Nephron progenitor cell (in vitro differentiated cells): ENCODE results near the gene PPP1R9A.

Experiments
- DNase-seq: peaks from one replicate; pipeline ENCODE4 v3.0.0; 2021
- H3K27ac Mint-ChIP-seq: 2 replicates; pipeline ENCODE4 v1.8.0; 2021; ENCODE audit warnings: mild to moderate bottlenecking, moderate library complexity, mixed read lengths
- H3K27me3 Mint-ChIP-seq: 2 replicates; pipeline ENCODE4 v1.8.0; 2021; ENCODE audit warnings: mild to moderate bottlenecking, low read depth, mixed read lengths; ENCODE audit not compliant: poor library complexity
- H3K36me3 Mint-ChIP-seq: 2 replicates; pipeline ENCODE4 v1.8.0; 2021; ENCODE audit warnings: low read depth, mixed read lengths
- H3K4me1 Mint-ChIP-seq: 2 replicates; pipeline ENCODE4 v1.8.0; 2021; ENCODE audit warnings: mixed read lengths
- H3K4me3 Mint-ChIP-seq: 2 replicates; pipeline ENCODE4 v1.8.0; 2021; ENCODE audit warnings: mild to moderate bottlenecking, moderate library complexity, mixed read lengths
- H3K9me3 Mint-ChIP-seq: 2 replicates; pipeline ENCODE4 v1.8.0; 2021; ENCODE audit warnings: mild to moderate bottlenecking, moderate library complexity, mixed read lengths
- TF ChIP-seq, protein P1 (sequence below): fragments of 200-600 bp; sonication (generic); IDR thresholded peaks from 2 replicates; pipeline ENCODE4 v1.5.0; 2021; ENCODE audit warnings: antibody characterized with exemption

PPP1R9A gene

DNA sequence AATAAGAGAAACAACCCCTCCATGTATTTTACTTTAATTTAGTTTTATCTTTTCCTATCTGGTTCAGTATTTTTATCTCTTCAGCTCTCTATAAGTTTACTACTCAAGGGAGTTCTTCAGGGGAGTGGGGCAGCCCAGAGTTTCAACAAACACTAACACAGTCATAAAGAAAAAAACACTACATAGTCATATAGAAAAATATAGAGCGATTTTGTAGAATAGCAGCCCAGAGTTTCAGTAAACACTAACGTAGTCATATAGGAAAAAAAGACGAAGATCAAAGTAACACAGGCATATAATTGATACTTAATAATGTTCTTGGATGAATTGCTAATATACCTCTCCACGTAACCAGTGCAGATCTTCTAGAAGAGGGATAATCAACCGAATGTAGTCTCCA is 362.2 kb downstream of the PPP1R9A start:
- H3K9me3 Mint-ChIP-seq = no peaks in the 10 kb centered on the region
- no peak overlapping the region for H3K4me3 Mint-ChIP-seq
- no peak for DNase-seq
- no peak overlapping the region for H3K27ac Mint-ChIP-seq
- H3K27me3 Mint-ChIP-seq = peaks cover 6% of the 10 kb centered on the region
- H3K4me1 Mint-ChIP-seq = no peaks in the 10 kb centered on the region
- H3K36me3 Mint-ChIP-seq = peaks cover 51% of the 10 kb centered on the region
- TF ChIP-seq, protein P1, sequence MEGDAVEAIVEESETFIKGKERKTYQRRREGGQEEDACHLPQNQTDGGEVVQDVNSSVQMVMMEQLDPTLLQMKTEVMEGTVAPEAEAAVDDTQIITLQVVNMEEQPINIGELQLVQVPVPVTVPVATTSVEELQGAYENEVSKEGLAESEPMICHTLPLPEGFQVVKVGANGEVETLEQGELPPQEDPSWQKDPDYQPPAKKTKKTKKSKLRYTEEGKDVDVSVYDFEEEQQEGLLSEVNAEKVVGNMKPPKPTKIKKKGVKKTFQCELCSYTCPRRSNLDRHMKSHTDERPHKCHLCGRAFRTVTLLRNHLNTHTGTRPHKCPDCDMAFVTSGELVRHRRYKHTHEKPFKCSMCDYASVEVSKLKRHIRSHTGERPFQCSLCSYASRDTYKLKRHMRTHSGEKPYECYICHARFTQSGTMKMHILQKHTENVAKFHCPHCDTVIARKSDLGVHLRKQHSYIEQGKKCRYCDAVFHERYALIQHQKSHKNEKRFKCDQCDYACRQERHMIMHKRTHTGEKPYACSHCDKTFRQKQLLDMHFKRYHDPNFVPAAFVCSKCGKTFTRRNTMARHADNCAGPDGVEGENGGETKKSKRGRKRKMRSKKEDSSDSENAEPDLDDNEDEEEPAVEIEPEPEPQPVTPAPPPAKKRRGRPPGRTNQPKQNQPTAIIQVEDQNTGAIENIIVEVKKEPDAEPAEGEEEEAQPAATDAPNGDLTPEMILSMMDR = no peak

DNA sequence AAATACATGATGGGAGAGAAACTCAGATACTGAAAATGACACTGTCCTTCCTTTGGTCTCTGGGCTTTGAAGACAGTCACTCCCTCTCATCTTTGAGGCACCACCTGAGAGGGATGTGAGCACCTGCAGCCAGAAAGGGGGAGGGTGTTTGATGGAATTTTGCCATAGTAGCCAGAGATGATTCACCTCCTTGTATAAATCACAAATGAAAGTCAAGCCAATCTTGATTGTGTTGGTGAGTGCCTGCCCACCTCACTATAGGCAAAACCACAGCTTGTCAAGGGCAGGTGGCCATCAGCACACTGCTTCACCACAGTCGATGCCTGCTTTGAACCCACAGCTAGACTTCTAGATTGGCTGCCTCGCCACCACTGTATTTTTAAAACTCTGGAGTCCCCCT is 368.7 kb downstream of the PPP1R9A start:
- Mint-ChIP-seq H3K9me3 (no peaks in the 10 kb centered on the region), H3K4me1 (peaks cover 6% of the 10 kb centered on the region), H3K4me3 (no peak overlapping the region), H3K27ac (no peak overlapping the region), H3K36me3 (peaks cover 61% of the 10 kb centered on the region), H3K27me3 (peaks cover 6% of the 10 kb centered on the region)
- no peak for DNase-seq
- TF ChIP-seq, protein P1 = no peak

DNA sequence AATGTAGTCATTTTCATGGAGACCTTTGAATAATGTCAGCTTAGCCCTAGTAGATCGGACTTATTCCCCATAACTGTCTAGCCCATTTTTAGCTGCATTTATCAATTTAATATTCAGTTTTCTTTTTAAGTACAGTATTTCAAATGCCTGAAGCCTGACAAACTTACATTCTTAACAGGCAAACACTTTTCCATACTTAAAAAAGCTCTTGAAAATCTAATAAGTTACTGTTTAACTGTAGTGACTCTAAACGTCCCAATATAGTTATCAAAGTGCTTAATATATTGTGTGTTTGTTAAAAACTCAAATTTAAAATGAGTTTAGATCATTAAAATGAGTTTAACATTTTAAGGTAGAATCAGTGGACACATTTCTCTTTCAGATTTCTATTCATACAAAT is 372.0 kb downstream of the PPP1R9A start:
- DNase-seq = no peak

DNA sequence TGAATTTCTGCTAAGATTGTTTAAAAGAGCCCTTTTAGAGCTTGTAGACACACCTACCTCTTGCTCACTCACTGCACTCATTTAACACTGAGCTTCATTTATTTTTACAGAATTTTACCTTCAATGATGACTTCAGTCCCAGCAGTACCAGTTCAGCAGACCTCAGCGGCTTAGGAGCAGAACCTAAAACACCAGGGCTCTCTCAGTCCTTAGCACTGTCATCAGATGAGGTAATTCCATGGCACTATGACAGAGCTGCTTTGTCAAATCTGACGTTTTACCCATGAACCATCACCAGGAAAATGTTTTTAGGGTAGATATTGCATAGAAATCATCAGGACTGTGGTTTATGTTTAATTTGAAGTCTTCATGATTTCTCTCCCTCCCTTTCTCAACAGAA is 378.7 kb downstream of the PPP1R9A start:
- Mint-ChIP-seq H3K27me3 (peaks cover 4% of the 10 kb centered on the region), H3K4me1 (peaks cover 43% of the 10 kb centered on the region), H3K9me3 (no peaks in the 10 kb centered on the region), H3K27ac (peak overlapping the region; percentile 68), H3K36me3 (peaks cover 66% of the 10 kb centered on the region), H3K4me3 (no peak overlapping the region)
- DNase-seq = no peak
- TF ChIP-seq, protein P1 = no peak

More for the DNA sequence above, 372.0 kb downstream of the PPP1R9A start:
- peaks cover 54% of the 10 kb centered on the region for H3K36me3 Mint-ChIP-seq
- TF ChIP-seq, protein P1 = no peak
- H3K27me3 Mint-ChIP-seq = no peaks in the 10 kb centered on the region
- no peak overlapping the region for H3K4me3 Mint-ChIP-seq
- peaks cover 29% of the 10 kb centered on the region for H3K4me1 Mint-ChIP-seq
- H3K27ac Mint-ChIP-seq = no peak overlapping the region
- no peaks in the 10 kb centered on the region for H3K9me3 Mint-ChIP-seq

DNA sequence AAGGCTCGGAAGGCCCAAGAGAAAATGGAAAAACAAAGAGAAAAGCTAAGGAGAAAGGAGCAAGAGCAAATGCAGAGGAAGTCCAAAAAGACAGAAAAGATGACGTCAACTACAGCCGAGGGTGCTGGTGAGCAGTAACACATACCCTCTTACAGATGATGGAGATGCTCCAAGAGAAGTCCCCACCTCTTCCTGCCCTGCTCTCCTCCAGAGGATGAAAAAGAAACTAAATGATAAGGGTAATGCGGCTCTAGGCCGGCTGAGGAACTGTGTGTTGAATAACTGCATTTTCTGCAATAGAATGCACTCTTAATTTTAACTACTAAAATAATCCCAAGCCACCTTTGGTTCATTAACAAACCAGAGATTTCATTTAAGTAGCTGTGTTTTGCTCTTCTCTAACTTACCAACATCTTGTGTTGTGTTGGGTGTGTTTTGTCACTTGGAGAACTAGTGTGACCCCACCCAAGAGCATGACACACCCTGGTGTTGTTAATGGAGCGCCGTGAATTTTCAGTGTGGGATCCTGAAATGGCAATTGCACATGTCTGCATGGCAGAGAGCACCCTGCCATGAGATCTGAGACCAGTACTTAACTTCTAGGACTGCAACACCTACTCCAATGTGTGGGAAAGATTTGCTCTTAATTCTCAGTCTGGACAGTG is 382.9 kb downstream of the PPP1R9A start:
- Mint-ChIP-seq H3K27me3 (peaks cover 4% of the 10 kb centered on the region), H3K9me3 (no peaks in the 10 kb centered on the region), H3K4me1 (peaks cover 20% of the 10 kb centered on the region), H3K36me3 (peaks cover 59% of the 10 kb centered on the region), H3K4me3 (no peak overlapping the region), H3K27ac (peak overlapping the region; percentile 5)
- TF ChIP-seq, protein P1 = no peak
- no peak for DNase-seq

DNA sequence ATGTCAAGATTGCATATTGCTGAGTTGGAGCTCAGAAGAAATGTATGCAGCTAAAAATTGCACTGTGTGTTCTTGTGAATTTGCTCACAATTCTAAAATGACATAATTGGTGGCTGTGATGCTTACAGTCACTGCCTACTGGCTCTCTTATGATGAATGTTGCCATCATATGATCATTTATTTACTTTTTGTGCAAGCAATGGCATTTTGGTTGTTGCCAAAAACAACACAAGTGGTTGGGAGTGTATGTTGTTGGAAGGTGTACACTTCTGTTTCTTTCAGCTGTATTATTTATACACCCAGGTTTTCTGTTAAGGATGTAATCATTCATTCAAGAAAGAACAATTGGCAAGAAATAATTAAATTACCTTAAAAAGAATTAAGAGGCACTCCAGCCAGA is 388.0 kb downstream of the PPP1R9A start:
- no peaks in the 10 kb centered on the region for H3K9me3 Mint-ChIP-seq
- peaks cover 4% of the 10 kb centered on the region for H3K27me3 Mint-ChIP-seq
- H3K4me1 Mint-ChIP-seq = peaks cover 5% of the 10 kb centered on the region
- TF ChIP-seq, protein P1 = no peak
- peaks cover 27% of the 10 kb centered on the region for H3K36me3 Mint-ChIP-seq
- no peak overlapping the region for H3K27ac Mint-ChIP-seq
- no peak overlapping the region for H3K4me3 Mint-ChIP-seq
- DNase-seq = no peak
